WTC11 (cell line): ENCODE data around the gene KIRREL3.

Experiments
- NR3C1 ChIP-seq: sonication (generic); formaldehyde crosslinking; conservative IDR thresholded peaks from 2 replicates; pipeline ENCODE4 v1.8.1; 2023; ENCODE audit warnings: low read depth, mild to moderate bottlenecking, missing genetic modification reagents
- SMAD3 ChIP-seq: sonication (generic); formaldehyde crosslinking; IDR thresholded peaks from 2 replicates; pipeline ENCODE4 v1.8.0; 2022; ENCODE audit warnings: missing genetic modification reagents, mild to moderate bottlenecking, borderline replicate concordance
- ZNF232 ChIP-seq: sonication (generic); formaldehyde crosslinking; IDR thresholded peaks from 2 replicates; pipeline ENCODE4 v1.8.0; 2022; ENCODE audit warnings: mild to moderate bottlenecking, missing genetic modification reagents
- ZNF671 ChIP-seq: fragments of 250-450 bp; sonication (Bioruptor Pico); IDR thresholded peaks from 2 replicates; pipeline ENCODE4 v1.8.0; 2021; ENCODE audit warnings: mild to moderate bottlenecking
- TF ChIP-seq, protein P1 (sequence below): fragments of 200-600 bp; IDR thresholded peaks from 2 replicates; pipeline ENCODE4 v1.8.0; 2022; ENCODE audit warnings: antibody characterized with exemption
- TF ChIP-seq, protein P2 (sequence below): fragments of 250-450 bp; sonication (Bioruptor Pico); IDR thresholded peaks from 2 replicates; pipeline ENCODE4 v1.9.0; 2021; ENCODE audit warnings: mild to moderate bottlenecking
- TF ChIP-seq, protein P3 (sequence below): sonication (generic); formaldehyde crosslinking; IDR thresholded peaks from 2 replicates; pipeline ENCODE4 v1.8.1; 2023; ENCODE audit warnings: mild to moderate bottlenecking, missing genetic modification reagents, moderate library complexity
- TF ChIP-seq, protein P4 (sequence below): sonication (generic); formaldehyde crosslinking; IDR thresholded peaks from 2 replicates; pipeline ENCODE4 v1.8.1; 2023; ENCODE audit warnings: mild to moderate bottlenecking, moderate library complexity, missing genetic modification reagents

DNA sequence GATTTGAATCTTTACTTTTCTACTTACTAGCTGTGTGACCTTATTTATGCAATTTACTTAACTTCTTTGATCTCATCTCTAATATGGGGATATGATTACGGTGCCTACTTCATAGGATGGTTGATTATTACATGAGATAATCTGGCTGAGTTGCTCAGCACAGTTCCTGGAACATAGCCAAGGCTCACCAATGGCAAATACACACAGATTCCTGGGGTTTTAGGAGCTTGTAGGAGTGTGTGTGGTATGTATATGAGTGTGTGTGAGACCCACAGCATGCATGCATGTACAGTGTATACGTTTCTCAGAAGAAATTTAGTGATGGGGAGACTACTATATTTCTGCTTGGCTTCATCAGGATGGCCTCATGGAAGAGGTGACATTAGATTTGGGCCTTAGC lies 256.9 kb downstream of the KIRREL3 start:
- TF ChIP-seq, protein P1, sequence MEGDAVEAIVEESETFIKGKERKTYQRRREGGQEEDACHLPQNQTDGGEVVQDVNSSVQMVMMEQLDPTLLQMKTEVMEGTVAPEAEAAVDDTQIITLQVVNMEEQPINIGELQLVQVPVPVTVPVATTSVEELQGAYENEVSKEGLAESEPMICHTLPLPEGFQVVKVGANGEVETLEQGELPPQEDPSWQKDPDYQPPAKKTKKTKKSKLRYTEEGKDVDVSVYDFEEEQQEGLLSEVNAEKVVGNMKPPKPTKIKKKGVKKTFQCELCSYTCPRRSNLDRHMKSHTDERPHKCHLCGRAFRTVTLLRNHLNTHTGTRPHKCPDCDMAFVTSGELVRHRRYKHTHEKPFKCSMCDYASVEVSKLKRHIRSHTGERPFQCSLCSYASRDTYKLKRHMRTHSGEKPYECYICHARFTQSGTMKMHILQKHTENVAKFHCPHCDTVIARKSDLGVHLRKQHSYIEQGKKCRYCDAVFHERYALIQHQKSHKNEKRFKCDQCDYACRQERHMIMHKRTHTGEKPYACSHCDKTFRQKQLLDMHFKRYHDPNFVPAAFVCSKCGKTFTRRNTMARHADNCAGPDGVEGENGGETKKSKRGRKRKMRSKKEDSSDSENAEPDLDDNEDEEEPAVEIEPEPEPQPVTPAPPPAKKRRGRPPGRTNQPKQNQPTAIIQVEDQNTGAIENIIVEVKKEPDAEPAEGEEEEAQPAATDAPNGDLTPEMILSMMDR = no peak
- no peak for TF ChIP-seq NR3C1 (CRISPR knock-in tag)
- TF ChIP-seq SMAD3 (CRISPR knock-in tag) = no peak
- TF ChIP-seq ZNF671 = no peak
- no peak for TF ChIP-seq ZNF232
- TF ChIP-seq, protein P2, sequence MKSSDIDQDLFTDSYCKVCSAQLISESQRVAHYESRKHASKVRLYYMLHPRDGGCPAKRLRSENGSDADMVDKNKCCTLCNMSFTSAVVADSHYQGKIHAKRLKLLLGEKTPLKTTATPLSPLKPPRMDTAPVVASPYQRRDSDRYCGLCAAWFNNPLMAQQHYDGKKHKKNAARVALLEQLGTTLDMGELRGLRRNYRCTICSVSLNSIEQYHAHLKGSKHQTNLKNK (CRISPR knock-in tag) = no peak
- TF ChIP-seq, protein P3, sequence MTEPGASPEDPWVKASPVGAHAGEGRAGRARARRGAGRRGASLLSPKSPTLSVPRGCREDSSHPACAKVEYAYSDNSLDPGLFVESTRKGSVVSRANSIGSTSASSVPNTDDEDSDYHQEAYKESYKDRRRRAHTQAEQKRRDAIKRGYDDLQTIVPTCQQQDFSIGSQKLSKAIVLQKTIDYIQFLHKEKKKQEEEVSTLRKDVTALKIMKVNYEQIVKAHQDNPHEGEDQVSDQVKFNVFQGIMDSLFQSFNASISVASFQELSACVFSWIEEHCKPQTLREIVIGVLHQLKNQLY = no peak
- TF ChIP-seq, protein P4, sequence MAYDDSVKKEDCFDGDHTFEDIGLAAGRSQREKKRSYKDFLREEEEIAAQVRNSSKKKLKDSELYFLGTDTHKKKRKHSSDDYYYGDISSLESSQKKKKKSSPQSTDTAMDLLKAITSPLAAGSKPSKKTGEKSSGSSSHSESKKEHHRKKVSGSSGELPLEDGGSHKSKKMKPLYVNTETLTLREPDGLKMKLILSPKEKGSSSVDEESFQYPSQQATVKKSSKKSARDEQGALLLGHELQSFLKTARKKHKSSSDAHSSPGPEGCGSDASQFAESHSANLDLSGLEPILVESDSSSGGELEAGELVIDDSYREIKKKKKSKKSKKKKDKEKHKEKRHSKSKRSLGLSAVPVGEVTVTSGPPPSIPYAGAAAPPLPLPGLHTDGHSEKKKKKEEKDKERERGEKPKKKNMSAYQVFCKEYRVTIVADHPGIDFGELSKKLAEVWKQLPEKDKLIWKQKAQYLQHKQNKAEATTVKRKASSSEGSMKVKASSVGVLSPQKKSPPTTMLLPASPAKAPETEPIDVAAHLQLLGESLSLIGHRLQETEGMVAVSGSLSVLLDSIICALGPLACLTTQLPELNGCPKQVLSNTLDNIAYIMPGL (CRISPR knock-in tag) = no peak
